GM19238 (cell line): ENCODE results near the gene TTC13.

Experiments used
- DNase-seq: peaks from one replicate; pipeline ENCODE4 v3.0.0; 2011; ENCODE audit warnings: low spot score; ENCODE audit not compliant: insufficient read length

The TTC13 gene

DNA sequence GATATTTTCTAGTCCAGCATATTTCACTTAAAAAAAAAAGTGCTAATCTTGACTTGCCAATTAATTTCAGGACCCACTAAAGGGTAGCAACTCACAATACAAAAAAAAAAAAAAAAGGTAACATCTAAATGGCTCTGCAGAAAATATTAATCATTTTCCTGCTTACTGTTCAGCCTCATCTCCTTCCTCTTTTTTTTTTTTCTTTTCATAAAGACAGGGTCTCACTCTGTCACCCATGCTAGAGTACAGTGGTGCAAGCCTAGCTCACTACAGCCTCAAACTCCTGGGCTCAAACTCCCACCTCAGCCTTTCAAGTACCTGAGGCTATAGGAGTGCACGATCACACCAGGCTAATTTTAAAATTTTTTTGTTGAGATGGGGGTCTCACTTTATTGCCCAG lies 30.4 kb downstream of the TTC13 start:
- no peak for DNase-seq

DNA sequence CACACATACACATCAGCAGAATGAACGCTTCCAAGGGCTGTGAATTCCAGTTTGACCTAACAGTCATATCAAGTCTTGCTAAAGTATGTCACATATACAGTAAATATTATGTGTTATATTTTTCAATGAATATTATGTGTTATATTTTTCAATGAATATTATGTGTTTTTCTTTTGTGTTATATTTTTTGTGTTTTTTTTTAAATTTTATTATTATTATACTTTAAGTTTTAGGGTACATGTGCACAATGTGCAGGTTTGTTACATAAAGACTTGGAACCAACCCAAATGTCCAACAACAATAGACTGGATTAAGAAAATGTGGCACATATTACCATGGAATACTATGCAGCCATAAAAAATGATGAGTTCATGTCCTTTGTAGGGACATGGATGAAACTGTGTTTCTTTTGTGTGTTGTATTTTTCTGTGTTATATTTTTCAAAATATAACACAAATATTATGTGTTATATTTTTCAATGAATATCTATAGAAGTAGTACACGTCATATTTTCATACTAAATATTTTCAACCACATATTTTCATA lies 35.5 kb downstream of the TTC13 start:
- DNase-seq = no peak

DNA sequence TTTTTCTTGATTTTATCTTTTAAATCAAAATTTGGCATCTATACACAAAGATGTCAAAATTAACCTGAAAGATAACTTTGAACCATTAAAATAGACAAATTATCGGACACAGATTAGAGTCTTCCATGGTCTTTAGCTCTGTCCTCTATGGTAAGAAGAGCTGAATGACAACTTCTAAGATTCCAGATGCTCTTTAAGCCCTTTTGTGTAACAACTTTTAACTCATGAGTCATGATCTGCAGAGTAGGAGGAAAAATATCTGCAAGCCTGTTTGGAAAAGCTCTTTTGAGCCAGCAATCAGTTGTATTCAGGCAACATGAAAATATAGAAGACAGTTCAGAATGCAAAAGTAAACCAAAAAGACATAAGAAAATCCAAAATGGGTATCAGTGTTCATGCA lies 37.8 kb downstream of the TTC13 start:
- no peak for DNase-seq

DNA sequence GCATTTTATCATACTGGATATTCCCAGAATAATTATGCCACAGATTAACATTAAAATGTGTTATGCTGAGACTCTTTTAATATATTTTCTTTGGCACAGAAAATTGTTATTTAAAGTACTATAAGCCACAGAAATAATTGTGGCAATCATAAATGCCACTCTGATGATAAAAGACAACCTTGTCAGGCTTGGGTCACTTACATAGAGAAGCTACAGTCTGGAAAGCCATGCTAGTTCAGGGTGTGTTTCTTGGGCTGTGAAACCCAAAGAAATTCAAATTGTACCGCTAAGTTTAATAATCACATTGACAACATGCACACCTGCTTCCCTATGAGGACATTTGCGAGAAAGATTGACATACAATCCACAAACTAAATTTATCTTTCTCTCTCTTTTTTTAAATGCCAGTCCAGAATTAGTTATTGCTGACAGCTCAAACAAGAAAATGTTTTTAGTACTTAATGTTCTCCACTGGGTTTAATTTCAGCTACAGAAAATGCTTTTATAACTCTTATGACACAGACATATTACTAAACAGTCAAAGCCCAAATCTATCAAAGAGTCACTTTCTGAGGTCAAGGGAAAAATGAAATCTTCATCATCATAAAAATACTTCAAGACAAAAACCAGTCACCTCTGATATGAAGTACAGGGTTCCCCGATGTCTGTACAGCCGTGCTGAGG lies 38.7 kb downstream of the TTC13 start:
- DNase-seq = no peak

DNA sequence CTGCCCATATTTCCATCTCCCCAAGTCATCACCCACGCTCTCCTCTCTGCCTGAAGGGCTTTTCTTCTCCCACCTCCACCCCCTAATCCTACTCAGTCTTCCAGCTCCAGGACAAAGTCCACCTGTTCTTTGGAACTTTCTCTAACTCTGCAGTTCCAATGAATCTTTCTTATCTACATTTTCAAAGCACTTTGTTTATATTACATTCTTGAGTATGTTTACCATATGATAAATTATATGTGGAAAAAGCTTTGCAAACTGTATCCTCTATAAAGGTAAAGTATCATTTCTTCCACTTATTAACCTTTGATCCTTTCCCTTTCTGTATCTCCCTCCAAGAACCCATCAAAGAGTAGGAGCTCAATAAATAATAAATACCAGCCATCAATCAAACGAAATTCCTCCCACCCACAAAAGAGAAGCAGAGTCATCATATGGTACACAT lies 39.7 kb downstream of the TTC13 start:
- DNase-seq = no peak

DNA sequence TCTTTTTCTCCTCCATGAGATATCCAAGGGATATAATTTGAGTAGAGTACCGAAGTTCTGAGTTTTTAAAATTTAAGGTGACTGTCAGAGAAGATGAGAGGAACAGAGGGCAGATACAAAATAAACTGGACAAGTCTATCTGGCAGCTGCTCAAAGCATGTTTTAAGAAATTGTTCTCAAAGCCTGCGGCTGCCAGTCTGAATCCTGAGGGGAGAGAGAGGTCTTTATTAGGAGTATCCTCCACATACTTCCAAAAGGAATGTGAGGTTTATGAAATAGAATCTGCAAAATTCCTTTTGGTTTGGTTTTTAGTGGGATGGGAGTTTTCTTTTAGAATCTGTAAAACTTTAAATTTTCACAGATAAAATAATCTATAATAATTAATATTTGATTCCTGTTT lies 41.3 kb downstream of the TTC13 start:
- DNase-seq = no peak

DNA sequence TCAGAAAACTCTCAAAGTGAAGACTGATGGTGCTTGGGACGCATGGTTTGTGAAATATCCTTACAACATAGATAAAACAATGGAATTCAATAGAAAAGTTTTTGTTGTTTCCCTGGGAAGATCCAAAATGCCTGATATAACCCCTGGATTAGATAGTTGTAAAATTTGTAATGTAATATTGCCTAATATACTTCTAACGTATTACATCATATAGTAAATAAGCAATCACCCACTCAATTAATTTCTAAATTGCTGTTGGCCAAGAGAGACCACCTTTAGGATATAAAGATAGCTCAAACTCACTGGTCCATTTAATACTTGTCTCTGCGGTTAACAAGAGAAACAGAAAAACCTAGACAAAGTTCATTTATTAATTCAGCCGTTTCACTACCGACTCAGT lies 42.2 kb downstream of the TTC13 start:
- DNase-seq = no peak

DNA sequence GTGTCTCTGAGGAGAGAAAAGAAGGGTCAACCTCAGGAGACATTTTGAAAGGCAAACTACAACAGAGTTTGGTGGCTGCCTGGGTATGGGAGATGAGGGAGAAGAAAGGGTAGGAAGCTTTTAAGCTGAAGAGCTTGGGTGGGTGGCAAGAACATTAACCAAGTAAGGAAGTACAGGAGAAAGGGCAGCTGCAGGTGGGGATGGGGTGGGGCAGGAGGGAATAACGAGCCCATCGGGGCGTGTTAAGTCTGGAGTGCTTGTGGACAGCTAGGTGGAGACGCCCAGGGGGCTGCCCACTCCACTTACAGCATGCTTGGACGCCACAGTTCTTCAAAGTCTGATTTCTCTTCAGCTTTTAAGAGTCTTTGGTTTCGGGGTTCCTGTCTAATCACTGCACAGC lies 42.8 kb downstream of the TTC13 start:
- DNase-seq = no peak

DNA sequence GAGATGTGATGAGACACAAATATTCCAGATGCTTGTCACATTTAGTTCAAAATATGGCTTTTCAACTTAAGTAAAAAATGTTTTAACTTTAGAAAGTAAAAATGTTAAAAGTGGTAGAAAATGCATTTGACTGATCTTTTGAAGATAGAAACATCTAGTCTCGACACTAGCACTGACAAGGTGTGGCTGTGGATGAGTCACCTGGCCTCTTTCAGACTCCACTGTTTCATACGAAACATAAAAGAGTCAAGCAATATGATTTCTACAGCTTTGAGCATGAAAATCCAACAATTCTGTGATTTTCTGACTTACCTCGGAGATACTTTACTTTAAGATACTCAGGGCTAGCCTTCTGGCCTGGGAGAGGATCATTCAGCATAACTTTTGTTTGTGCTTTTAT lies 47.7 kb downstream of the TTC13 start:
- DNase-seq = no peak

DNA sequence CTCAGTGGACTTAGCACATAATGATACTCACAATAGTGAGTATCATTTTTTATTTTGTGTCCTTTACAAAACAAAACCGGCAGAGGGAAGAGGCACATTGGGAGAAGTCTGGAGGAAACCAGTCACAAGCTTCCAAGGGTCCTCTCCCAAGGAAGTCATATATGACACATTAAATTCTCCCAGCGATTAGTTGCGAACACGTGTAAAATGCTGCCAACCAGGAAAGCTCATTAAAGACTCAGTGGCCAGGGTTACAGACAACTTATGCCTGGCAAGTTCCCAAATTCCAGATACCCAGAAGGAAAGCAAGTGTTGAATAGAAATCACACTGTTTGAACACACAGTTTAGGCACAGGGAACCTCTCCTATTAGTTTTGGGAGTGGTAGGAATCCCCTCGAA lies 52.5 kb downstream of the TTC13 start:
- no peak for DNase-seq

DNA sequence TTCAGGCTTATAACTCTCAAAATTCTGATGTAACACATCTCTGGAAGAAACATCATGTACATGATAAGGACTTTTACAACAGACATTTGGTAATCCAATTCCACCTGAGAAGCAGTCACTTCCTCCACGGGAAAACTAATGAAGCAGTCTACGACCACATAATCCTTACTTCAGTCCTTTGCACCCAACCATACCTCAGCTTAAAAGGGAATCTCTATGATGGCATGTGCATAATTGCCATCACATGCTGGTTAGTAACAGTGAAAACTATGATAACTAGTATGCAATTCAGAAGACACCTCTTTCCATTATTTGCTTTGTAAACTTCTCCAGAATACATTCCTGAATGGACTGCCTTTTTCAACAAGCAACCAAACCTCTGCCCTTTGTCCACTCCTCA lies 53.1 kb downstream of the TTC13 start:
- no peak for DNase-seq

DNA sequence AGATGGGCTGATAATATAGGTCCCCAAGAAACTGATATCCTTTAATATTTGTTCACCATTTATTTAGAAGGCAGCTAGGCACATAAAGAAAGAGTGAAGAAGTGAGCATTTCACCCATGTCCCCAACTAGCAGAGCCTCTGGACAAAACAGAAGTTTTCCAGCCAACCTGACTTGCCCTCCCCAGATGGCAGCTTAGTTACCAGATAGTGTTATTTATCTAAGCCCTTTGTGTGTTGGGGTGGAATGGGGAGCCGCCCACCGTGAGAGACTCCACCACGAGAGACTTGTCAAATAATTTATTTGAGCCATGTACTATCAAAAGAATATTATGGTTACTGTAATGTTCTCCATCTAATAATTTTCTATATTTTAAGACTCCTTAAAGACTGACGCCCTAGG lies 55.5 kb downstream of the TTC13 start:
- DNase-seq = no peak

DNA sequence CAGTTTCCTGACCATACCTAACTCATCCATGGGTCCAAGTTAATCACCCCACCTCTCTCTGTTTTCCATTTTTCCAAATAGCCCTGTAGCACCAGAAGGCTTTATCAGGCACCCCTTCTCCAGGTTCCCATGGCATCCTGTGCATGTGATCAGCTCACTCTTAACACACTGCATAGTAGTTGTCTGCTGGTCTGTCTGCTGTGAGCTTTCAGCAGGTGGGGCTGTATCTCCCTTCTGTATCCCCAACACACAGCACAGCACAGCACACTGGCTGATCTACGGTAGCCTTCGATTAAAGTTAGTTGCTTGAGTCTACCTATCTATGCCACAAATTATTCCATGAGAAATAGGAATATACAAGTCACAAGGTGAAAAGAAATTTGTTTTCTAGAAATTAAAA lies 56.0 kb downstream of the TTC13 start:
- DNase-seq = no peak

DNA sequence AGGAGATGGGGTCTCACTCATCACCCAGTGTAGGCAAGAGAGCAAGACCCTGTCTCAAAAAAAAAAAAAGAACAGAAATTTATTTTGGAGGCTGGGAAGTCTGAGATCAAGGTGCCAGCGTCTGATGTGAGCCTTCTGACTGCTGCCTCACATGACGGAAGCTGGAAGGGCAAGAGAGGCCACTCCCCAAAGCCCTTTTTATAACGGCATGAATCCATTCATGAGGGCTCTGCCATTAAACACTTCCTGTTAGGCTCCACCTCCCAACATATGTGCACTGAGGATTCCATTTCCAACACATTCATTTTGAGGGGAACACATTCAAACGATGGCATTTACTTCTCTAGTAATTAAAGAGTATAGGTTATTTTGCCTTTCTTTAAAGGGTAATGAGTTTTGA lies 59.5 kb downstream of the TTC13 start:
- DNase-seq = no peak

DNA sequence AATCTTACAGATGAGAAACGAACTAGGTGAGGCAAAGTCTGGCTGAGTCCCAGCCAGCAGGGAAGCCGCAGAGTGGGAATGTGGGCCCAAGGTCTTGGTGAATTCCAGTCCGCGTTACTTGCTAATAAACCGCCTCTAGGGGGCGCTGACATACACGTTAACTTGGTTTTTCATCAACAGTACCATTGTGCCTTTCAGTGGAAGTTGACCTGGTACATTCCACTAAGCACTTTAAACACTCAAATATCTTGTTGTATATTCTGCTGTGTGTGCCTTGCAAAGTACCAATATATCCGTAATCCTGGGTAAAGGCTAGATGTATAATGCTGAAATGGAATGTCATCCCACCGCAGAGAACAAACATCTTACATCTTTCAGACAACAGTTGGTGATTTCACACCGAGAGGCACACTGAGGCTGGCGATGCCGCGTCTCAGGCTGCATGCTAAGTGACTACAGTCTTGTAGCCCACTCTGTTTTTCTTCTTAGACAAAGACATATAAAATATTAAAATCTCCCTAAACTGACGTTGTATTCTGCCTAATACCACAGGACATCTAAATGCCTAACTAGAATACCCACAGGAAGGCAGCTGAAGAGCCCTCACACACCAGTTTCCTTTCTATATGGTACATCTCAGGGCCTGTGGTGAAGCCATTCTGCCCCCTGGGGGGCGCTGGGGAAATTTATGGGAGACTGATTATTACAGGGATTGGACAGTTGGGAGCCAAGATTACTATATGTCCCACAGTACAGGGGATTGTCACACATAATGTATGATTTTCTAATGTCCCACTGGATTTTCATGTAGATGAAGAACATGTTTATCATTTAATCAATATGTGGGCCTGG lies 61.2 kb downstream of the TTC13 start:
- DNase-seq = peak; percentile 23

DNA sequence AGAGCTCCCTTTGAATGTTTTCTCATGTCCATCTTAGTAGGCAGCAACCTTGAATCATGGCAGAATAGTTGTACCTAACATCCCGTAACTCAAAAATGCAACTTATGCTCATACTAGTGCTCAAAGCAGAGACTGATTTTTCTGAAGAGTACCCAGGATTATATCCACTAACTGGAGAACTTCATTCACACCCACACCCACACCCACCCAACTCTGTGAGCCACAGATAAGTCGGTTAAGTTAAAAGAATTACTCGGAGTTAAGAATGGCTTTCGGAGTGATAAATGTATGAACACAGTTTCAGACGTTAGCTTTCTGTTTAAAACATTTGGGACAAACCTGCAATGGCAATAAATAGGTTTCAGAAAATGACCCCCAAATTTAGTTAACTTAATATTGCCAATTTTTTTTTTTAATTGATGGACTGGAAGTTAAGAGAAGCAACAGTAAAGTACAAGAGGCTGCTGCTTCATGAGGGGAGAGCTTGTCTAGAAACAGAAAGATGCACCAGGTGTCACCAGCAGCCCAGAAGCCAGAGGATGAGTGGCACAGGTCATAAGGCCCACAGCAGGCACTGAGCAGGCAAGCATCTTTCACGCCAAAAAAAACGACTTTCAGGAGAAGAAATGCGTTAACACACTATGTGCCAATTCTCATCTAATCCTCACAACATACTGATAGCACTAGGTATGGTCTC lies 61.9 kb downstream of the TTC13 start:
- no peak for DNase-seq

DNA sequence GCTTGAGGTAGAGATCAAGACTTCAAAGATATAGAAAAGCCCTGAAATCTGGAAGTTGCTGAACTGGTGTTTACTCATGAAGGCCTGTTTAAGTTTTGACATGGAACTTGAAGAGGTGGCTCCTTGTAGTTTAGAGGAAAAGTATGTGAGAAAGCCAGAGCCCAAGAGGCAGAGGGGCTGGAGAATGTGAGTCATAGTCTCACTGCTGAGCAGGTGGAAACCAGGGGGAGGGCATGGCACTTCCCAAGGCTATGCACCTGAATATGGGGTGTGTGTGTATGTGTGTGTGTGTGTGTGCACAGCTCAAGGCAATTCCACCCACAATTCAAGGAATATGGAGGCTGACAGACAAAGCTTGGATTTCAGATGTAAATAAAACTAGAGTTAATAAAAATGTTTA lies 63.6 kb downstream of the TTC13 start:
- no peak for DNase-seq

DNA sequence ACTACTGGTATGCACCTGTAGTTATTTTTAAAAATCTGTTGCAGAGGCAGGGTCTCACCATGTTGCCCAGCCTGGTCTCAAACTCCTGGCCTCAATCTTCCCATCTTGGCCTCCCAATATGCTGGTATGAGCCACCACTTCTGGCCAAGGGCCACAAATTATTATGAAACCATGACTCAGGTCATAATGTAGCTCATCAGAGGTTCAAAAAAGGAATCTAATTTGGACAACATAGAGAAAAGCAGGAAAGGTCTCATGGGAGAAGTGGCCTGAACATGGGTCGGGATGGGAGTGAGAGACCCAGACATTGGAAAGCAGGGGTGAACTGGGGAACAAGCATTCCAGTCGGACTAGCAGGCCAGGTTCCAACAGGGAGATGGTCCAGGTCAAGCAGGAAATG lies 65.2 kb downstream of the TTC13 start:
- DNase-seq = no peak

DNA sequence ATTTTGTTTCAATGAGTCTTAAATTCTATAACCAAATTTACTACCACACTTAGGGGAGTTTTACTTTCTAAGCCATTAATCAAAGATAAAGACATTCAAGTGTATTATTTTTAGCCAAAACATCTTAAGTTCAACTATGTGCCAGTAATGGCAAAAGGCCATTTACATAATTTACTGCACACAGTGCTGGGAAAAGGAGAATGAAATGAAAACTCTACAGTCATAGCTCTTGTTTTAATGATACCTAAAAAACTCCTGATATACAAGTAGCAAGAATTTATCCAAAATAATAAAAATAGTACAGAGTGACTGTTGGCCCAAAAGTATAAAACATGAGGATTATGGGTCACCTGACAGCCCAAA lies 67.9 kb downstream of the TTC13 start:
- DNase-seq = no peak

DNA sequence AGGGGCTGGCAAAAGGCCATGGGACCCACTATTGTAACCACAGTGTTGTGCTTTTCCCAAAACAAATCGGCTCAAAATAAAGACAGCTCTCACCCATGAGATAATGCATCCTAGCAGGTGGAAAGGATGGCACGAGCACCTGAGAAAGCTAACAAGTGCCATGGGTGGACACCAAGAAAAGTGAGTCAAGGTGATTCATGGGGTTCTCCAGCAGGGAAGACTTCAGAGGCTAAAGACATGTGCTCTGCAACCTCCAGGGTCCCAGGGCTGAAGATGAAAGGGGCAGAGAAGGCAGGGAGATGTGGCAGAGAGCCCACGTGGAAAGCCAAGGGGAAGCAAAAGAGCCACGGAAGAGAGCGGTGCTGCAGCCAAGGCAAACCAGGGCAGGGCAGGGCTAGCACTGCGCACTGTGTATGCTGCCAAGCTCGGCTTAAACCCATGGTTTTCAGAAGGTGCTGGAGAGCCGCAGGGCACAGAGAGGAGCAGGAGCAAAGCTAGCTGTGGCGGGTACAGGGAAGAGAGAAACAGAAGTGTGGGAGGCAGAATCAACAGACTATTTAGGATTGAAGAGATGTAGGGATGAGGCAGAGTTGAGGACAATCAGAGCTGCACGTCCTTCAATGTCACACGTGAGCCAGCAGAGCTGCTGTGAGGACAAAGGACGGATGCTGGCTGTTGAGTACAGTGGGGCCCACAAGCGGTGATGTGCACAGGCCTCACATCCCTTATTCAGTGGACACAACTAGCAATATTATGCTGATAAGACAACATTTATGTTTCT lies 68.5 kb downstream of the TTC13 start:
- DNase-seq = no peak

DNA sequence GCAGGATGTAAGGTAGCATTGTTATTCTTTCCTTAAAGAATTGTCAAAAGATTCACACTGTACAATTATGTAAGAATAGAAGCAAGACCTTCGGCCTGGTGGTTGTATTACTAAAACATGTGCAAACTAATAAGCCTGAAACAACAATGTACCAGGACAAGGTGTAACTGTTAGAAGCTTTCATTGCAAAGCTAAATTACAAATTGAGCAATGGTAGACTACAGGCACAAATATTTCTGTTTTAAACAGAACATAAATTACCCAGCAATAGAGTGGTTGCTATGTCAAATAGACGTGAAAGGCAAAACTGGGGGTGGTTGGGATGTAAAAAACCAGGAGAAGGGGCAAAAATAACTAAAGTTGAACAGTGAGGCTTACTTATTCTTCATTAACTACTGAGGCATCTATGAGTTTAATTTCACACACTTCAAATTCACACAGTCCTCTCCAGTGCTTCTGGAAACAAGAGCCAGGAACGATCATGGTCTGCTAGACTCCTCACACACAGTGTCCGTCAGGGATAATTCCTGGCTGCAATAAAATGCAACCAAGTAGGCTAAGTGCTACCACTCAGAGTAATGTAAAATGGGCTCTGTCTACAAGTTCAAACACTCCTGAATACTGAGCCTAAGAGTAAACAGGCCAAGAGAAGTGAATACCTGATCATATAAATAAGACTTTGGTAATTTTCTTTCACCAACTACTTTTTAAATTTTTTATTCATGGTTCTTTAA lies 71.0 kb downstream of the TTC13 start:
- no peak for DNase-seq
